ENCODE results near the gene TMEM187.
A peak's percentile ranks its signal among the peaks of the same experiment; 100 is the strongest.

Gene TMEM187

DNA sequence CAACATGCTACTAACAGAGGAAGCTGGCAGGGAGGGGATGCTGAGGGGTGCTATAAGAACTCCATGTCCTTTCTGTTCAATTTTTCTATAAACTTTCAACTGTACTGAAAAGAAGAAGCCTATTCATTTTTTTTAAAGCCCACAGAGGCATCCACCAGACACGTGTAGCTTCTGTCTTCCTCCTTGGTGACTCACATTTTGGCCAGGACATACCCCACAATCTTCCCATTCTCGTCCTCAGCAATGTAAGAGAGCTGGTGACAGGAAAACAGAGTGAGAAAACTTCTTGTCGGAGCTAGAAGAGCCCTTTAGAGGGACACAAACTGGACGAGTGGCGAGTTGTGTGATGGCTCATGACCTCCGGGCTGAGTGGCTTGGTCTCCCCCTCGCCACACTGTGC is 38.8 kb upstream of the TMEM187 start:
- H3K4me2 ChIP-seq (ENCODE audit: insufficient read depth, low read length) = peak overlapping the region; percentile 63
- H3K36me3 ChIP-seq (ENCODE audit: insufficient read depth, low read length) = peaks cover 40% of the 10 kb centered on the region
- peak overlapping the region; percentile 77 for H3K27ac ChIP-seq (ENCODE audit: low read length)
- H3K9ac ChIP-seq (ENCODE audit: low read depth, low read length) = peak overlapping the region; percentile 73
- no peaks in the 10 kb centered on the region for H3K9me3 ChIP-seq (ENCODE audit: insufficient read depth, low read length, severe bottlenecking)
- no peak for TF ChIP-seq EZH2 (IDR thresholded peaks at IDR 0.05; ENCODE audit: borderline replicate concordance, low read depth, low read length, severe bottlenecking)
- TF ChIP-seq, protein P1, sequence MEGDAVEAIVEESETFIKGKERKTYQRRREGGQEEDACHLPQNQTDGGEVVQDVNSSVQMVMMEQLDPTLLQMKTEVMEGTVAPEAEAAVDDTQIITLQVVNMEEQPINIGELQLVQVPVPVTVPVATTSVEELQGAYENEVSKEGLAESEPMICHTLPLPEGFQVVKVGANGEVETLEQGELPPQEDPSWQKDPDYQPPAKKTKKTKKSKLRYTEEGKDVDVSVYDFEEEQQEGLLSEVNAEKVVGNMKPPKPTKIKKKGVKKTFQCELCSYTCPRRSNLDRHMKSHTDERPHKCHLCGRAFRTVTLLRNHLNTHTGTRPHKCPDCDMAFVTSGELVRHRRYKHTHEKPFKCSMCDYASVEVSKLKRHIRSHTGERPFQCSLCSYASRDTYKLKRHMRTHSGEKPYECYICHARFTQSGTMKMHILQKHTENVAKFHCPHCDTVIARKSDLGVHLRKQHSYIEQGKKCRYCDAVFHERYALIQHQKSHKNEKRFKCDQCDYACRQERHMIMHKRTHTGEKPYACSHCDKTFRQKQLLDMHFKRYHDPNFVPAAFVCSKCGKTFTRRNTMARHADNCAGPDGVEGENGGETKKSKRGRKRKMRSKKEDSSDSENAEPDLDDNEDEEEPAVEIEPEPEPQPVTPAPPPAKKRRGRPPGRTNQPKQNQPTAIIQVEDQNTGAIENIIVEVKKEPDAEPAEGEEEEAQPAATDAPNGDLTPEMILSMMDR (IDR thresholded peaks at IDR 0.05; ENCODE audit: borderline replicate concordance, extremely low read depth, low read length, poor library complexity, severe bottlenecking) = no peak
- H3K79me2 ChIP-seq (ENCODE audit: insufficient read depth, low read length) = peaks cover 45% of the 10 kb centered on the region
- peak overlapping the region in 1 of 2 experiments; percentile 68; a peak in 3 of 4 replicates for H3K4me3 ChIP-seq (ENCODE audit: low read depth in 1 of 2, low read length in 2 of 2)
- ATAC-seq (ENCODE audit: insufficient read depth, low read depth) = no peak
- no peaks in the 10 kb centered on the region for H4K20me1 ChIP-seq (ENCODE audit: insufficient read depth, low read length)
- peaks cover 63% of the 10 kb centered on the region for H3K4me1 ChIP-seq (ENCODE audit: insufficient read depth, low read length)
- H3K27me3 ChIP-seq (ENCODE audit: insufficient read depth, low read length, poor library complexity) = no peaks in the 10 kb centered on the region
- H2AFZ ChIP-seq (ENCODE audit: low read depth, low read length) = no peak overlapping the region
- no peak for DNase-seq

DNA sequence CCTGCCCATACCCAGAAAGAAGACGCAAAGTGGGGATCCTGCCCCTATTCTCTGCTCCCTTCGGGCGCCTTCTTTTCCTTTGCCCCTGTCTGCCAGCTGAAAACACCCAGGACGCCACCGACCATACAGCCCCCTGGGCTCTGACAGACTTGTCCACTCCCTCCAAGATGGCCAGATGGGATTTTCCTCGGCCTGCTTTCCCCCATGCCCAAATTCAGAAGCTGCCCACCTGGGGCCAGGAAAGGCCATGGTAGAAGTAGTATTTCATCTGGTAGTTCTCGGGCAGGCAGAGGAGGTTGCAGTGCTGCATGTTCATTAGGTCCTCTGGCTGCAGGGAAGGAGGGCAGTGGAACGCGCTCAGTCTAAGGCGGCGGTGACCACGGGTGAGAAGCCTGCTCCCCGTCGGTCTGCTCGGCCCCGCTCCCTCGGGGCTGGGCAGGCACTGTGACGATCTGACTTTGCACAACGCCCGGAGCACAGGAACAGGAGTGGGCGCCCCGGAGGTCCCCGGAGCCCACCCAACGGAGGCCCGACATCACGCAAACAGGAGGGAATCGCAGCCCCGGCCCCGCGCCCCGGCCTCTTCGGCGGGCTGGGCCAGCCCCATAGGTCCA is 38.3 kb upstream of the TMEM187 start:
- H3K27ac ChIP-seq (ENCODE audit: low read length) = peak overlapping the region; percentile 77
- H3K4me1 ChIP-seq (ENCODE audit: insufficient read depth, low read length) = peaks cover 58% of the 10 kb centered on the region
- ATAC-seq (ENCODE audit: insufficient read depth, low read depth) = peak; percentile 17
- no peaks in the 10 kb centered on the region for H4K20me1 ChIP-seq (ENCODE audit: insufficient read depth, low read length)
- H3K9me3 ChIP-seq (ENCODE audit: insufficient read depth, low read length, severe bottlenecking) = no peaks in the 10 kb centered on the region
- peaks cover 42% of the 10 kb centered on the region for H3K79me2 ChIP-seq (ENCODE audit: insufficient read depth, low read length)
- TF ChIP-seq, protein P1 (IDR thresholded peaks at IDR 0.05; ENCODE audit: borderline replicate concordance, extremely low read depth, low read length, poor library complexity, severe bottlenecking) = no peak
- TF ChIP-seq EZH2 (IDR thresholded peaks at IDR 0.05; ENCODE audit: borderline replicate concordance, low read depth, low read length, severe bottlenecking) = no peak
- DNase-seq = no peak
- H3K9ac ChIP-seq (ENCODE audit: low read depth, low read length) = peak overlapping the region; percentile 73
- H3K4me2 ChIP-seq (ENCODE audit: insufficient read depth, low read length) = peak overlapping the region; percentile 63
- no peaks in the 10 kb centered on the region for H3K27me3 ChIP-seq (ENCODE audit: insufficient read depth, low read length, poor library complexity)
- H3K36me3 ChIP-seq (ENCODE audit: insufficient read depth, low read length) = peaks cover 40% of the 10 kb centered on the region
- peak overlapping the region; percentile 49 for H2AFZ ChIP-seq (ENCODE audit: low read depth, low read length)
- peak overlapping the region; percentile 37 to 68; a peak in 3 of 4 replicates for H3K4me3 ChIP-seq (ENCODE audit: low read depth in 1 of 2, low read length in 2 of 2)

DNA sequence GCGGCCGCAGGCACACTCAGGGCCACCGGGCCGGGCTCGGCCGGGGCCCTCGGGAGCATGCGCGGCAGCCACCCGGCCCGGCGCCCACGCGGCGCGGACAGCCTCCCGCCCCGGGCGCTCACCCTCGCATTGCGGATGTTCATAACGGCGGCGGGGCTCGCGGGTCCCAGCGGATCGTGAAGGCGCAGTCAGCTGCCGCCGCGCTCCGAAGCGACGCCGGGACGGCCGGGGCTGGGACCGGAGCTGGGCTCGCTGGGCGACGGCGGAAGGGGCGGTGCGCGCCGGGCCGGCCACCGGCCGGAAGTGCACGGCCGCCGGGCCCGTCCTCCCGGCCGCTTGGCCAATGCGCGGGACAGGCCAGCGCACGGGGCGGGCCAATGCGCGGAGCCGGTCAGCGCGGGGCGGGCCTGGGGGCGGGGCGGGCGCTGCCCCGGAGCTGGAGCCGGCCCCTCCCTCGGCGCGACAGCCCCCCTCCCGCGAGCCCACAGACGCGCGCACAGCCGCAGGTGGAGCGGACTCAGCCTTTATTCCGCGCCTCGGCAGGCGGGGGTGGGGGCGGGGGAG is 37.7 kb upstream of the TMEM187 start, which contains the start of gene NAA10:
TSS of gene NAA10 (minus strand) at position 276 of the 564 bp plus-strand sequence. CDS start at position 143, 133 bp downstream.
- Histone ChIP-seq H3K4me2 (ENCODE audit: insufficient read depth, low read length) (peak within 1 kb of the TSS; percentile 63), H4K20me1 (ENCODE audit: insufficient read depth, low read length) (no peaks in the 10 kb centered on the region), H3K4me3 (ENCODE audit: low read depth in 1 of 2, low read length in 2 of 2) (peak within 1 kb of the TSS; percentile 37 to 68; a peak in 3 of 4 replicates), H3K36me3 (ENCODE audit: insufficient read depth, low read length) (peaks cover 34% of the 10 kb centered on the region), H3K9me3 (ENCODE audit: insufficient read depth, low read length, severe bottlenecking) (no peaks in the 10 kb centered on the region), H3K27ac (ENCODE audit: low read length) (peak within 1 kb of the TSS; percentile 77), H3K9ac (ENCODE audit: low read depth, low read length) (peak within 1 kb of the TSS; percentile 73), H3K79me2 (ENCODE audit: insufficient read depth, low read length) (peaks cover 37% of the 10 kb centered on the region), H3K4me1 (ENCODE audit: insufficient read depth, low read length) (peaks cover 52% of the 10 kb centered on the region), H3K27me3 (ENCODE audit: insufficient read depth, low read length, poor library complexity) (no peaks in the 10 kb centered on the region), H2AFZ (ENCODE audit: low read depth, low read length) (peak within 1 kb of the TSS; percentile 49)
- ATAC-seq (ENCODE audit: insufficient read depth, low read depth) (peak; percentile 73), DNase-seq (peak; percentile 76)
- no peak for TF ChIP-seq EZH2 (IDR thresholded peaks at IDR 0.05; ENCODE audit: borderline replicate concordance, low read depth, low read length, severe bottlenecking)
- TF ChIP-seq, protein P1 (IDR thresholded peaks at IDR 0.05; ENCODE audit: borderline replicate concordance, extremely low read depth, low read length, poor library complexity, severe bottlenecking) = no peak

Data from DND-41 (cell line).